AG10803 (cell line): ENCODE measurements around the gene YARS1.
"Not testable (repeated sequence)": the region's sequence is repeated elsewhere in the genome, so short reads cannot be mapped to it uniquely, and the experiment has no call there.

ENCODE experiments used
- DNase-seq: peaks from one replicate; pipeline ENCODE4 v3.0.0; 2010; ENCODE audit warnings: low read depth
- H3K4me3 ChIP-seq: 2 replicates; pipeline ENCODE4 v1.5.1; 2011; ENCODE audit warnings: mild to moderate bottlenecking, low read length, control low read depth
- TF ChIP-seq, protein P1 (sequence below): conservative IDR thresholded peaks from 2 replicates; pipeline ENCODE4 v1.5.1; 2011; ENCODE audit warnings: mild to moderate bottlenecking, low read length, control low read depth, inconsistent platforms

Gene YARS1

DNA sequence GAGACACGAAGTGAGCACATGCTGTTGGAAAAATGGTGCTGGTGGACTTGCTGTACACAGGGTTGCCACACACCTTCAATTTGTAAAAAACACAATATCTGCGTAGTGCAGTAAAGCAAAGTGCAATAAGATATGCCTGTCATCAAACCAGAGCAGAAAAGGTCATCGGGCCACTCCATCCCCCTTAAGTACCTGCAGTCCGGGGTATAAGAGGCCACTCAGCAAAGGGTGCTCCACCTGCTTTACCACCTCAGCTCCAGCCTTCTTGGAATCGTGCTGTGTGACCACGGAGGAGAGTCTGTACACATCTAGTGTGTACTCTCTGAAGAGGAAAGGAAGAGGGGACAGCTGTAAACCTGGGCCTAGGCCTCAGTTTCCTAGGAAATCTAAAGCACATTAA is 10.9 kb downstream of the YARS1 start:
- DNase-seq: no peak
- H3K4me3 ChIP-seq: no peak overlapping the region
- TF ChIP-seq, protein P1, sequence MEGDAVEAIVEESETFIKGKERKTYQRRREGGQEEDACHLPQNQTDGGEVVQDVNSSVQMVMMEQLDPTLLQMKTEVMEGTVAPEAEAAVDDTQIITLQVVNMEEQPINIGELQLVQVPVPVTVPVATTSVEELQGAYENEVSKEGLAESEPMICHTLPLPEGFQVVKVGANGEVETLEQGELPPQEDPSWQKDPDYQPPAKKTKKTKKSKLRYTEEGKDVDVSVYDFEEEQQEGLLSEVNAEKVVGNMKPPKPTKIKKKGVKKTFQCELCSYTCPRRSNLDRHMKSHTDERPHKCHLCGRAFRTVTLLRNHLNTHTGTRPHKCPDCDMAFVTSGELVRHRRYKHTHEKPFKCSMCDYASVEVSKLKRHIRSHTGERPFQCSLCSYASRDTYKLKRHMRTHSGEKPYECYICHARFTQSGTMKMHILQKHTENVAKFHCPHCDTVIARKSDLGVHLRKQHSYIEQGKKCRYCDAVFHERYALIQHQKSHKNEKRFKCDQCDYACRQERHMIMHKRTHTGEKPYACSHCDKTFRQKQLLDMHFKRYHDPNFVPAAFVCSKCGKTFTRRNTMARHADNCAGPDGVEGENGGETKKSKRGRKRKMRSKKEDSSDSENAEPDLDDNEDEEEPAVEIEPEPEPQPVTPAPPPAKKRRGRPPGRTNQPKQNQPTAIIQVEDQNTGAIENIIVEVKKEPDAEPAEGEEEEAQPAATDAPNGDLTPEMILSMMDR: no peak

DNA sequence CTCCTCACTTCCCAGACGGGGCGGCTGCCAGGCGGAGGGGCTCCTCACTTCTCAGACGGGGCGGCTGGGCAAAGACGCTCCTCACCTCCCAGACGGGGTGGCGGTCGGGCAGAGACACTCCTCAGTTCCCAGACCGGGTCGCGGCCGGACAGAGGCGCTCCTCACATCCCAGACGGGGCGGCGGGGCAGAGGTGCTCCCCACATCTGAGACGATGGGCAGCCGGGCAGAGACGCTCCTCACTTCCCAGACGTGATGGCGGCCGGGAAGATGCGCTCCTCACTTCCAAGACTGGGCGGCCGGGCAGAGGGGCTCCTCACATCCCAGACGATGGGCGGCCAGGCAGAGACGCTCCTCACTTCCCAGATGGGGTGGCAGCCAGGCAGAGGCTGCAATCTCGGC is 12.7 kb downstream of the YARS1 start:
- H3K4me3 ChIP-seq: not testable (repeated sequence)

DNA sequence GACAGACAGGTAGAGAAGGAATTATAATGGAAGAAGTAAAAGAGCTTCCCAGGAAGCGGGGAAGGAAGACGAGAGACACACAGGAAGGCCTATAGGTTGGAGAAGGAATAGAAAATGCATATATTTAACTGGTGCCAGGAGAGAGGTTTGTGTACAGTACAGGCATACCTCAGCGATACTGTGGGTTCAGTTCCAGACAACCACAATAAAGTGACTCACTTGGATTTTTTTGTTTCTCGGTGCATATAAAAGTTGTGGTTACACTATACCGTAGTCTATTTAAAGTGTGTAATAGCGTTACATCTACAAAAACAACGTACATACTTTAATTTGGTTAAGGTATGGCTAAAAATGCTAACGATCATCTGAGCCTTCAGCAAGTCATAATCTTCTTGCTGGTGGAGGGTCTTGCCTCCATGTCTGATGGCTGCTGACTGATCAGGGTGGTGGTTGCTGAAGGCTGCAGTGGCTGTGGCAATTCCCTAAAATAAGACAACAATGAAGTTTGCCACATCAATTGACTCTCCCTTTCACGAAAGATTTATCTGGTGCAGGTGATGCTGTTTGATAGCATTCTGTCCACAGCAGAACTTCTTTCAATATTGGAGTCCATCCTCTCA is 16.0 kb downstream of the YARS1 start:
- TF ChIP-seq, protein P1: no peak
- no peak overlapping the region for H3K4me3 ChIP-seq
- DNase-seq: peak; percentile 22

More for the DNA sequence above, 12.7 kb downstream of the YARS1 start:
- not testable (repeated sequence) for DNase-seq

DNA sequence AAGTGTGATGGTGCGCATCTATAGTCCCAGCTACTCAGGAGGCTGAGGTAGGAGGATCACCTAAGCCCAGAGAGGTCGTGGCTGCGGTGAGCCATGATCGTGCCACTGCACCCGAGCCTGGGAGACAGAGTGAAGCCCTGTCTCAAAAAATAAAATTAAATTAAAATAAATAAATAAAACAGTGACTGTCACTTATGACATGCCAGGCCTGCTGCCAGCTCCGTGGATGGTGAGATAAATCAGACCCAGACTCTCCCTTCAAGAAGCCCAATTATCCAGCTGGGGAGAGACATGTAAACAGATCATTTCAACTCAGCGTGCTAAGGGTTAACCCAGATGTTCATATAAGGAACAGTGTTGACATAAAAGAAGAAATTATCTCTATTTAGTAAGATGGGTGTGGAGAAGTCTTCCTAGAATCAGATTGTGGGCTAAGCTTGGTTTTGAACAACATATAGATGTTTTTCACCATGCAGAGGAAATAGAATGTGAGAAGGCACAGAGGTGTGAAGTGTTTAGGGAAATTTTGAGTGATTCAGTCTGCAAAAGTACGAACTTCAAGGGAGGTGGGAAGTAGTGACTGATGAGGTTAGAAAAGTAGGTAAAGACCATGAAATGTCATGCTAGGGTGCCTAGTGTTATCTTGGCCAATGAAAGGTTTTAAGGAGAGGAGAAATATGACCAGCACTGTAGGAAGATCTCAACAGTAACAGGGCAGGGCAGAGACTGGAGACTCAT is 18.3 kb downstream of the YARS1 start:
- no peak for DNase-seq
- TF ChIP-seq, protein P1: no peak
- no peak overlapping the region for H3K4me3 ChIP-seq

DNA sequence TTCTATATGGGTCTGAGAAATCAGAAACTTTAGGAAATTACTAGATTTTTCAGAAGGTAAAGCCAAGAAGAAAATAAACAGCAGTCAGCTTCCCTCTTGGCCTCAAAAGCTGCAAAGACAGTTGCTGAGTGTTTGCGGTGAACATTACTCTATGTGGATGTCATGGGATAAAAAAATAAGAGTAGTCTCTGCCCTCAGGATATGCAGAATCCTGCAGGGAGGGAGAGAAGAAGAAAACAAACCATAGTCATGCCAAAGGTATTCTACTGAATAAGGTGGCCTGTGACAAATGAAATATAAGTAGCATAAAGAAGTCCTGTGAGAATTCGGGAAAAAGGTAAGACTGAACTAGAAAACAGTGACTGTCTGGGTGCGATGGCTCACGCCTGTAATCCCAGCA is 19.0 kb downstream of the YARS1 start:
- TF ChIP-seq, protein P1: no peak
- no peak overlapping the region for H3K4me3 ChIP-seq
- no peak for DNase-seq

DNA sequence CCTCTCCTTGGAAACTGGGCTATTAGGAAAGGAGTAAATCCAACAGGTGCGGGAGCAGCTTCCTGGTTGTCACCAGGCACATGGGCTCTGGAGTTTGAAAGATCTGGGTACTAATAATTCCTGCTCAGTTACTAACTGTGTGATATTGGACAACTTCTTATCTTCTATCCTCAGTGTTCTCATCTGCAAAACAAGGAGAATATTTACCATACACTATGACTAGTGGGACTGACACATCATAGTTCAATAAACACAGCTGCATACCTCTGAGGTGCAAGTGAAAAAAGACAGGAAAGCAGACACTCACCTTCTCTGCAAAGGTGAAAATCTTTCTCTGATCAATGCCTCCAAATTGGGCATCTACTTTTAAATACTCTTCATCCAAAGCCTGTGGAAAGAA is 19.7 kb downstream of the YARS1 start:
- no peak overlapping the region for H3K4me3 ChIP-seq
- DNase-seq: no peak
- TF ChIP-seq, protein P1: no peak

DNA sequence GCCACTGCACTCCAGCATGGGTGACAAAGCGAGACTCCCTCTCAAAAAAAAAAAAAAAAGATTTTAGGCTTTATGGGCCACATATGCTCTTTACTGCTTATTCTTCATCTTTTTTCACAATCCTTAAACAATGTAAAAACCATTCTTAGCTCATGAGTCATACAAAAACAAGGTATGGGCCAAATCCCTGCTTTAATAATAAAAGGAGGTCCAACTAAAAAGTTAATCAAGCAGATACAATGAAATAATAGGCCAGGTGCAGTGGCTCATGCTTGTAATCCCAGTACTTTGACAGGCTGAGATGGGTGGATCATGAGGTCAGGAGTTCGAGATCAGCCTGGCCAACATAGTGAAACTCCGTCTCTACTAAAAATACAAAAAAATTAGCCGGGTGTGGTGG is 21.4 kb downstream of the YARS1 start:
- peak; percentile 66 for DNase-seq
- H3K4me3 ChIP-seq: not testable (repeated sequence)

DNA sequence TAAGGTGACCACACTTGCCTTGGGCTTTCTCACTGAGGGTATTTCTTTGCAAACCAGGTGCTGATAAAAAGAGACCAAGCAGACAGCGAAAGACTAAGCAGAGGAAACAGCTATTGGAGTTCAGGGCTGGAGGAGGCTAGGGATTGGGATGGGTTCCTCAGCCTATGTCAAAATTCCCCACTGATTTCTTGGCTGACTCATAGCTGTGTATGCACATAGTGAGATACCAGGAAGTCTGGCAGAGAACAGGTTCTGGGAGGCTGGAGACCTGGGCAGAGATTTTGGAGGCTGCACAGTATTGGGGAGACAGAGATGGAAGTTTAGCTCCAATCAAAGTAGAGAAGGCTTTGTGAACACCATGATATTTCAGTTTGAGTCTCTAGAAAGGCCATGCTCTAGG is 25.3 kb downstream of the YARS1 start:
- peak; percentile 32 for DNase-seq
- TF ChIP-seq, protein P1: no peak
- no peak overlapping the region for H3K4me3 ChIP-seq

DNA sequence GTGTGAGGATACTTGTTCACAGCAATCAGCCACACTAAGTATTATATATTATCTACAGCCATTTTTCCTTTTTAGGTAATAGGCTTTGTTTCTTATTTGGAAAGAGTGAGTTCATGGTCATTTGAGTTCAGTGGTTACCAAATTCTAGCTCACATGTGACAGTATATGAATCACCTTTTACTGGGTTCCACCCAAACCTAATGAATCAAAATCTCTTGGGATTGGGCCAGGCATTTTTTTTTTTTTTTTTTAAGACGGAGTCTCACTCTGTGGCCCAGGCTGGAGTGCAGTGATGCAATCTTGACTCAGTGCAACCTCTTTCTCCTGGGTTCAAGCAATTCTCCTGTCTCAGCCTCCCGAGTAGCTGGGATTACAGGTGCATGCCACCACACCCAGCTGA is 27.8 kb downstream of the YARS1 start:
- H3K4me3 ChIP-seq: not testable (repeated sequence)
- DNase-seq: peak; percentile 86
